Activated CD4-positive, alpha-beta T cell treated with anti-CD3 and anti-CD28 coated beads, Interleukin-2, amount 50 U/mL, for 16 hours (primary cell): ENCODE measurements around the gene CC2D2A.

Experiments used
- DNase-seq: peaks from one replicate; pipeline ENCODE4 v3.0.0-alpha.2; 2020

The CC2D2A gene

DNA sequence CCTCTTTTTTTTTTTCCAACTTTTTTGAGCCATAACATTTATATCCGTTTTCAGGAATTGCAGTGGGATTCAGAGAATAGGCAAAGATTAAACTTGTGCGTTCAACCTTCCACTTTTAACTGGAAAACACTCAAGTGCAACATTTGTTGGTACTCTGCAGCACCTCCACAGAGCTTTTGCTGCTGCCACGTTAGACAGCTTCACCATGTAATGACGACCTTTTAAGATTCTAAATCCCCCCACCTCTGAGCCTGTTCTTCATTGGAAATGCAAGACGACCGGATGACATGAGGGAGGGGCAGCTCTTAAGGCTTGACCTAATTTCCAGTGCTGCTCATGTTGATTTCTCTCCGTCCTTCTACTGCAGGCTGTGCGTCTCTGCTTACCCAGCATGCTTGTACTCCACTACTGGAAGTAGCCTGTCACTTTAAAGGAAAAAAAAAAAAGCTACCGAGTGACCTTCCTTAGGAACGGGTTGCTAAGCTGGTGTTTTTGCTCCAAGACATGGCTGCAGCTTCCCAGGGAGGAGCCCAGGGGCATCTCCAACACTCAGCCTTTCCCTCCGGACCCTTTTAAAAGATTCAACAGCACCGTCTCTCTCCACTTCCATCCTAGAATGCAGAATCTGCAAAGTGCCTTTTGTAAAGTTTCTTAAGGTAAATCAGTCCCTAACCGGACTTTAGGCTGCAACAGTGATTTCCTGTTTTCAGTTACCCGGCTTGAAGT lies at the start of gene CC2D2A:
Gene CC2D2A, plus strand, starts transcription at position 481 of the 726 bp plus-strand sequence. CDS start 6,051 bp downstream, outside the sequence.
- no peak for DNase-seq

DNA sequence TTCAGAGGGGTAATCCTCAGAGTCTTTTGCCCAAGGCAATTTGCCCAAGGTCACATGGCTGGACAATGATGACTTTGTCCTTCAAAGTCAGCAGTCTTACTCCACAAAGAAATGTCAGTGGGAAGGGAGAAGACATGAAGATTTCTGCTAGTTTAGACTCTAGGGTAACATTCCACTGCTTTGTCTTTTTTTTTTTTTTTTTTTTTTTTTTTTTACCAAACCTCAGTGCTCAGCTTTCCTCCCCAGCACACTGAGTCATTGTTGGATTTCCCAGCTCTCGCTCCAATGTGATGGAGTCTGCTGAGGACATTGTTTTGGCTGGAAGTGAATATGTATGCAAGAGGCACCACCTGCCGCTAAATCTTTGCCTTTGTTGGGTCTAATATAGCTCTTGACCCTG lies 49.0 kb upstream of the CC2D2A start:
- DNase-seq = no peak

DNA sequence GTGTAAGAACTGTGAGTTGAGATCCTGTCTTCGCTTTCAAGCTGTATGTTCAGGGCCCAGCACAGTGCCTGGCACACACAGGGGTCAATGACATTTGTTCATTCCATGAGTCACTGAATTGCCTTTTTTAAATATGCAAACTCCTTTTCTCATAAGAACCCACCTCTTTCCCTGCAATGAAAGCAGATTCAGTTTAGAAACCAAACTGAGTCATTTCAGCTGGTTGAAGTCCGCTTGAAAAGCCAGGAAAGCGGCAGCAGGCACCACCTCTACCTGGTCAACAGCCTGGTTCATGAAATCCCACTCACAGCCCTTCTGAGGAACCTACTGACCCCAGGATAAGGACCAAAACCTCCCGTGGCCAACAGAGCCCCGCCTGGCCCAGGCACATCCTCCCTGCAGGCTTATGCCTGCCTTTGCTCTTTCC lies 46.4 kb upstream of the CC2D2A start:
- peak; percentile 59 for DNase-seq

DNA sequence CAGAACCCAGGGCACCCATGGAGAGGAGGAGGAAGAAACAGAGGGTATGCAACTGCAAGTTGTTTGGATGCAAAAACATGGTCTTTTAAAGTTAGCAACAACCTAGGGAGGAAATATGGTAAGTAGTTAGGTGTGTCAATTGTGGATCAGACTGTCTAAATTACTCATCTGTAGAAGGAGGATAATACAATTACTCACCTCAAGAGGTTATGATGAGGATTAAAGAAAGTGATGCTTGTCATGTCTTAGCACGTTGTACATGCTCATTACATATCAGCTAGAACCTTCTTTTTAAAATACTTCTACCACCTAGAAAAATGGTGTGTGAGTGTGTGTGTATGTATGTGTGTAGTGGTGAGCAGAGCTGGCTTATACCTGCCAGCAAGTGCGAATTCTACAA lies 44.2 kb upstream of the CC2D2A start:
- peak; percentile 39 for DNase-seq

DNA sequence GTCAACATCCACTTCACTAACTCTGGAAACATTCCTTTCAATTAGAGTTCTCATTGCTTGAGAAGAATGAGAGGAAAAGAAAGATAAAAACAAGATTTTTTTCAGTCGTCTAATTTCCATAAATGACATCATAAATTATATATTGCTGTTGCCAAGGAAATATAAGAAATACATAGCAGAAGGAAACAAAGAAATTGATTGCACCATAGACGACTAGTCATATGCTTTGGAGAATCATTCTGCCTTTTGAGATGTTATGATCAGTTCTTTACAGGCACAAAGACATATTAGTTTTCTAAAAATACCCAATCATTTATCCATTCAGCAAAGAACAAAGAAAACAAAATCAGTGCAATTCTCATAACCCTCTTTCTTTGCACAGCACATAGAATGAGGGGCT lies 42.5 kb upstream of the CC2D2A start:
- no peak for DNase-seq

DNA sequence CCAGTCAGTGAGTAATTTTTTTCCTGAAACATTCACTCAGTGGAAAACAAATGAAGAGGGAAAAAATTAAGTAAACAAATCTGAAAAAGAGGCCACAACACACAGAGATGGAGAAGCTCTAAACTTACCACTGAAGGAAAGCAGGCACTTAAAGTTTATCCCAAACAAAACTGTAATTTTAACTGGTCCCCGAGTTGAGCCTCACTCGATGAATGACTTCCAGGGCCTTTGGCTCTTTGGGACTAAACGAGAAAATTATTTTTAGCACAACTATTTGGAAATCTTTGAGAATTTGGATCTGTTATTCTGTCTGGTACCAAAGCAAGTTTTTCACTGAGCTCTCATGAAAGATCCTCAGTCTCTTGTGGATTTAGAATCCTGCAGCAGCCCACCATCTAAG lies 42.0 kb upstream of the CC2D2A start, which contains the start of gene C1QTNF7:
Gene C1QTNF7, plus strand, starts transcription at position 333 of the 400 bp plus-strand sequence. CDS start 7,711 bp downstream, outside the sequence.
- DNase-seq = no peak

DNA sequence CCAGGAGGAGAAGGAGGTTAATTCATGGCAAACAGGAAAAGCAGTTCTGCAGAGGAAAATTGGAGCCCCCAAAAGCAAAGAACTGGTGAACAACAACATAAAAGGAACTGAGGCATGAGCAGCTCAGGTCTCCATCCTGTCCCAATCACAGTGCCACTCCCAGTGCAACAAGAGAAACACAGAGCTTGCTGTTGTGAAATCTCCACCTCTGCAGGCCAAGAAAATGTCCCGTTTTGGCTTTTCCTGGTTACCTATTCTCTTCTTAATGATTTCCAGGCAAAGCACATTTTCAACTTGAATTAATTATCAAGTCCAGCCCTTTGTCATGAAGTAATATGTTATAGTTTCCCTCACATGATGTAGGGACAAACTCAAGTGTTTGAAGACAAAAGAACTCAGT lies 41.1 kb upstream of the CC2D2A start:
- DNase-seq = no peak

DNA sequence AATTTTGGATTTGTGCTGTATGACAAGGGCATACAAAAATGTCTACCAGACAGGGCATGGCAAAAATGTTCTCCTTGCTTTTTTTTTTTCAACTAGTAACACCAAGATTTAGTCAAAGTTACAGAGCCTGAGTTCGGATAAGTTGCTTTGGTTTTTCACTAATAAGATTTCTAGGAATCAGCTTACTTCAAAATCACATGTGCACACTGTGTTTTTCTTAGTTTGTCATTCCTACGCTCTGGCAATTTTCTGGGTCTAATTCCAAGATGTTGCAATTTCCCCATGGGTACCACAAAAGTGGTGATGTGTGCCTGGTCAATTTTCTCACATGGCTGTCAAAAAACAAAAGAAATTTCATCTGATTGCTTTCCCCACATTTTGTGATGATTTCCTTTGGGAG lies 35.6 kb upstream of the CC2D2A start:
- no peak for DNase-seq

DNA sequence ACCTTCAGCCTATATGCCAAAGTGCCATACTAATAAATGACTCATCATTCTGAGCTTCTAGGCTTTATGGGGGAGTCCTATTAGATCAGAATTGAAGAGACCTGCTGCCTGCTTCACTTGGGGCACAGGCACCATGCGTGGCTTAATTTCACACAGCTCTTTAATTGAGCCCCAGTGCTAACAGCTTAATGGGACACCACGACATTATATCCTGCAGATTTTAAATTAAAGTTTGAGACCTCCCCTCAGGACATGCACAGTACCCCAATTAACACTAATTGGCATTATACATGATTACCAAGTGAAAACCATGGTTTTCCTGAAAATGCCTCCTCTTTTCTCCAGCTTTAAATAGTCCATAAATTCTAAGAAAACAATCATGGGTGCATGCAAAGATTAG lies 35.0 kb upstream of the CC2D2A start:
- DNase-seq = no peak

DNA sequence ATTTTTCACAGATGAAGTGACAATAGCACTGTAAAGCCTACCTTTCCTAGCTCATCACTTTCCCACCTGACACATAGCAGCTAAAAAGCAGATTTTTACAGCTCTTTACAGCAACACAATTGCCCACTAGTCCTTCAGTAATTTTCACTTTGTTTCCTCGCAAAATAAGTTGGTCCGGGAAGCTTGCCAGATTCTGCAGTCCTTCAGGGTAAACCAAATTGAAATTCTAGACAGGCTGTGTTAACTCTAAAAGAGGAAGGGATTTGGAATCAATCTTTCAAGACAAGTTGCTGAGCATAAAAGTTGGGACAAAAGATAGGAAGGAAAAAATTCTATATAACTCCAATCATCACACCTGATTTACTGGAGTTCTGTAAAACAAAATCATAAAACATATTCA lies 33.2 kb upstream of the CC2D2A start:
- no peak for DNase-seq

DNA sequence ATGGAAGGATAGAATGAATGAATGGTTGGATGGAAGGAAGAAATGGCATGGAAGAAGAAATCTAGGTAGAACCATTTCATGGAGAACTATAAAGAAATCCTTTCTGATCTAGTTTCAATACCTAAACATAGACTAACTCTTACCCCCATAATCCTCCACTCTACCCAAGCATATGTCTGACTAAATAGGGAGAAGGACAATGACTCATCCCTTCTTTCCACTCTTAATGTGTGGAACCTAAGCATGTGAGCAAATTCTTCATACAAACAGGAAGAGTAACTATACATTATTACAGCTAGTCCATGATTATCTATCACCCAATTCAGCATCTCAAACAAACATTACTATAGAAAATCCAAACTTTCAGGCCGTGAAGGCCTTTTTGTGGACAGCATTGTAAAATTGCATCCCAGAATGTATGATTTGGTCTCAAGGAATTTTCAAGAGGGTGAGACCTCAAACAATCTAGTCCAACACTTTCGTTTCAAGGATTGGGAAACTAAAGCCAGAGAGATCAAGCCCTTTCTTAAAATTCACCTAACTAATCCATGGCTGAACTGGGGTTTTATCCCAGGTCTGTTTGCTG lies 30.6 kb upstream of the CC2D2A start:
- no peak for DNase-seq

DNA sequence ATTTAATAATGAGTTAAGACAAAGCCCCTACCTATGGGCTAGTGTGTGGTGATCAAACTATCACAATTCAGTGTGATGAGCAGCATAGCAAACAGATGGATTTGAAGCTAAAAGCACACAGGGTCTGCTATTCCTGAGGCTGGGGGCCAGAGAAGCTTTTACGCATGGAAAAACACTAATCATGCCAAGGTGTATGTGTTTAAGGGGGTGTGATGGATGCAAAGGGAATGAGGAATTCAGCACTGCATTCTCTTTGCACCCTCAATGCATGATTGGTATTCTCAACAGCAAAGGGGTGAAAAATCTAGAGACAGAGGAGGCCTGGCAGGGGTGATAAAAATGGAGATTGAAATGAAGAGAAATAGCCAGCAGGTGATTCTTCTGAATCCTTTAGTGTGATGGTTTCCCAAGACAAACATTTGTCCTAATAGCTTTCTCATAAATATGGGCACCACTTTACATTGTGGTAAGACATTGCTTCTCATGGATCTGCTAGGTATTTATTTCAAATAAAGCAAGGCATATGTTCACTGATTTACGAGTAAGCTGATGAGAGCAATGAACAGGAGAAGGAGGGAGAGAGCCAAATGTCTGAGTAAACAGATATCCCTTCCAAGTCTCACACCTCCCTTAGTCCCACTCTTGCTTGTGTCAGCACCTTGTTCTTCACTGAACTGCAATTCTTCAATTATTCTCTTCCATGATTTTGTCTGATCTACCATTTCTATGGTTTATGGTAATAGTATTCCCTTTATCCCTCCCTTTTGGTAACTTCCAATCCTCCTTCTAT lies 26.1 kb upstream of the CC2D2A start:
- DNase-seq = no peak

DNA sequence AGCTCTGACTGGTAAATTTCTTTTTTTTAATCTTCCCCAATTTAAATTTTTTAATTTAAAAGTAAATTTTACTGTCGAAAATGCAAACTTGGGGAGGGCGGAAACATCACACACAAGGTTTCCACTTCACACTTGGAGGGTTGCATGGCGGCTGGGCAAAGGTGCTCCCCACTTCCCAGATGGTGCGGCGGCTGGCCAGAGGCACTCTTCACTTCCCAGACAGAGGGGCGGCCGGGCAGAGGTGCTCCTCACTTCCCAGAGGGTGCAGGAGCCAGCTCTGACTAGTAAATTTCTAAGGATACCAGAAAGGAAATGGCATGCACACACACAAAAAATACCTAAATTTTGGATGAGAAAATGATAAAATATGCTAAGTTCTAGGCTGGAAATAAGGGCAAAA lies 25.4 kb upstream of the CC2D2A start:
- DNase-seq = no peak

DNA sequence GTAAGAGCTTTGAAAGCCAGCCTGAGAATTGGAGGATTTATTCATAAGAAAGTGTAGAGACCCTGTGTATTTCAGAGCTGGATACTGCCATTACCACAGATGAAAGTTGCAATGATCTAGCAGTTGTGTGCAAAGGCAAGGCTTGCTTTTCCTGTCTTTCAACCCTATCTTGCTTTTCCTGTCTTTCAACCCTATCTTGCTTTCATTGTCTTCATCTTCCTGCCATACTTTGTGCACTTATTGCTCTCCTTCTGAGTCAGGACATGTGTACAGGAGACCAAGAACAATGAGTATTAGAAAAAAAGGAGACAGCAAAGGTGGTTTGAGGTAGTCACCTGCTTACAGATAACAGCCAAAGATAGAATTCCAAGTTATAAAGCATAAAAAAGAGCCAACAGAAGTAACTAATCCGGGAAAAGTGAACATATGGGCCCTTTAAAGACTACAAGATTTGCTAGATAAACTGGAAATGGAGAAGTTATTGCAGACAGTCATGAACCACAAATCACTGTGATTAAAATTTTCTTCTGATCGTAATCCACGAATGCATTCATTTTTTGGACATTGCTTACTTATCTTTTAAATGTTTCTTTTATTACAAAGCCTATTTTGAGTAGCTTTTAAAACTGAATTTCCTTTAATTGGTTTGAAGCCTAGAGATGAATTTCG lies 24.7 kb upstream of the CC2D2A start:
- no peak for DNase-seq

DNA sequence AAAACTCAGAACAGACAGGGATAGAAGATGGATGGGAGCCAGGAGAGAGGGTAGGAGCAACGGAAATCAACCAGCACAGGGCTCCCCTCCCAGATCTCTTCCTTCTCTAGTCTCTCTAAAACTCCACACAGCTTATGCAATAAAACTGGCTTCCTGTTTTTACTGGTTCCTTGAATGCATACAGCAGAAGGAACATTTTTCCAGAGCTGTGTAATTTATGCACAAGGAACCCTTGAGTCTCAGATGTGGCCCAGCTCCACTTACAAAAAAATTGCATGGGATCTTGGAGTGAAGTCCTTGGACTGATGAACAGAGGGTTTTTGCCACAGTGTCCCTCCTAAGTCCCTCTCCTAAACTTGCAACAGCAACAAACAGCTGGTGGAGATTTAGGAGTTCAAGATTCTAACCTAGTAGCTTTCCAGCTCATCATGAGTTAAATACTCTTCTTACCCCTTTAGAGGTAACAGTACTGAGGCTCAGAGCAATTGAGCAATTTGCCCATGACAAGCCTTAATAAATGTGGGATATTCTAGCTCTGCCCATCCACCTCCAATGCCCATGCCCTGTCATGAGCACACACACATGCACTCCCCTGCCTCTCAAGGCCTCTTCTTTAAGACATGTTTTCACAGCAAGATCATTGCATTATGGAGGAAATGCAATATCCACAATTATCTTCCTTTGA lies 18.4 kb upstream of the CC2D2A start:
- DNase-seq = no peak

DNA sequence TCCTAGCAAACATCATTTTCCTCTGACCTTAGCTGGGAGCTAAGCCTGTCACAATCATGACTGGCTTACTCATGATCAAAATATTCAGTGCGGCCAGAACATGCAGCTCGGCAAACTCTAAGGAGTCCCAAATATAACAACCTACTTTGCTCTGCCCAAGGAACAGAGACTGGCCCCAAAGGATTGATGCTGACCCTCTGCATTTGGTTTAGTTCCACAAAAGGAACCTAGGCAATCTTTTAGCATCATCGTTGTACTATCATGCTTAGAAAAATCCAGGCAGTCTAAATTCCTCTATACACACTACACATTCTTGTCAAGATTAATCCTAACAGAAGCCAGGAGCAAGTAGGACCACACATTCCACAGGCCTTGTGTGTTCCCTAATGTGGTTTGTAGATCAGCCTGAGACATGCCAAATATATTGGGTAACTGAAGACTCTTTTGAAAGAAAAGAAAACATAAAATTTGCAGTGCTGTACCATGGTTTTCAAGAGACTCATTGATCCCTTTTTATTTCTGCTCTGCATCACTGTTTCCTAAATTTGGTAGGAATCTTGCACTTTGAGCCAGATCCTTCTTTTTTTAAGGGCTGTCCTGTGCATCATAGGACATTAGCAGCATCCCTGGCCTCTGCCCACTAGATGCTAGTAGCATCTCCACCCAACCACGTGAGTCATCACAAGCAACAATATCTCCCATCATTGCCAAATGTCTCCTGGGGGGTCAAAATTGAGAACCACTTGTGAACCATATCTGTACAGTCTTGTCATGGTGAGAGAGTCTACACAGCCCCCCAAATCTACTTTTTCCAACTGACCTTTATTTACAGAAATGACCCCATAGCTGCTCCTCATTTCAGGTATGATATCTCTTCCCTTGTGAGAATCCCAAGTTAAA lies 17.6 kb upstream of the CC2D2A start:
- DNase-seq = no peak

DNA sequence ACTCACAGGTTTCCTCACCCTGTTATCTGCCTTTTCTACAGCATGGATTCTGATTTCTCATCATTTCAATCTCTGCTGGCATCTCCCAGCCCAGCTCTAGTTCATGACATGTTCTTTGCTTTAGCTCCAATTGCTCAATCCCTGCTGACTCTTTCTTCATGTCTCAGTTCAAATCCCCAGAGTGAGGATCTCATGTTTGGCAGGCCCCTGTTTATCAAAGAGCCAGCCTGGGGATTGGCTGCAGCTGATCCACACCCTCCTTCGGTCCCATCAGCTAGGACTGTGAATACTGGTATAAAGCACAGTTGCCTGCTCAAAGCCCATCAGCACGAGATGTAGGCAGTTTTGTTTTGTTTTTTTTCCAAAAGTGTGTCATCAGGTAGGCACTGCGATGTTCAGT lies 14.4 kb upstream of the CC2D2A start:
- no peak for DNase-seq

DNA sequence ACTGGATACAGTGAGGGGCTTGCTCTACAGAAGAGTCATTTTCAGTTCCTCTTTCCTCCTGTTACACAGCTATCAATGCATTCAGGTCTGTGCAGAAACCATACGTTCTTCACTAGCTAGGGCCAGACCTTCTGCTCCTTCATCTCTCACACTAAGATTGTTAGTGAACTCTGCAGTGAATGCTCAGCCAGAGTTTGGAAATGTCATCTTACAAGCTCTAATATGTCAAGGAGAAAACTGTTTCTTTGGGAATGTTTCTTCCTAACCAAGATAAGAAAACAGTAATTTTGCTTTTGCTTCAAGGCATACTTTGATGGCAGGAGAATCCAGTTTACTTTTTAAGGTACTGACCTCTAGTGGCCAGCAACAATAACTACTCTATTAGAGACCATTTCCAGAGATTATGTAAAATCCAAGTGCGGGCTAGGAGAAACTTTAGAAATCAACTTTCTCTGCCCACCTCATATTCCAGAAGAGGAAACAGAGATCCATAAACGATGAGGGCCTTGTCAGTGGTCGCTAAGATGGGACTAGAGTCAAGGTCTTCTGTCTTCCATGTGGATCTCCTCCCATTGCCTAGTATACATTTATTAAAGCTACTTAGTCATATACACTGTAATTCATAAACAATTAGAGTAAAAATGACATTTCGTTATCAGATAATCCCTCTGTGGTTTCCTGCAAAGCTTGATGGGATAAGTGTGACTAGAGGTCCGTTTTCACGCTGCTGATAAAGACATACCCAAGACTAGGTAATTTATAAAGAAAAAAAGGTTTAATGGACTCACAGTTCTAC lies 12.1 kb upstream of the CC2D2A start:
- DNase-seq = peak; percentile 30

DNA sequence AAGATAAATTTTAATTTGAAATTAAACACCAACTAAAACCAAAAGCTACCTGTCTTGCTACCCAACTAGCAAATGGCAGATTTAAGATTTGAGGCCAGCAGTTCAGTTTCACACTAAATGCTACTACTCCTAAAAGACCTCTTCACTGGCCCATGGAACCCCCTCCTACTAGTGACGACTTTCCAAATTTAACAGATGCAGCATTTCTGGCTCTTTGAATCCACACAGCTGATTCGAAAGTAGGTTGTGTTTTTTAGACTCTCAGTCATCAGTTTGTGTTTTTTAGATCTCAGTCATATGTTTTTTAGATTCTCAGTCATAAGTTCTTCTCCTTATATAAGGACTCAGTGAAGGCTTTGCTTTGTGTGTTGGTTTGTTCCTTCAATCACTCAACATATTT lies 11.1 kb upstream of the CC2D2A start:
- no peak for DNase-seq

DNA sequence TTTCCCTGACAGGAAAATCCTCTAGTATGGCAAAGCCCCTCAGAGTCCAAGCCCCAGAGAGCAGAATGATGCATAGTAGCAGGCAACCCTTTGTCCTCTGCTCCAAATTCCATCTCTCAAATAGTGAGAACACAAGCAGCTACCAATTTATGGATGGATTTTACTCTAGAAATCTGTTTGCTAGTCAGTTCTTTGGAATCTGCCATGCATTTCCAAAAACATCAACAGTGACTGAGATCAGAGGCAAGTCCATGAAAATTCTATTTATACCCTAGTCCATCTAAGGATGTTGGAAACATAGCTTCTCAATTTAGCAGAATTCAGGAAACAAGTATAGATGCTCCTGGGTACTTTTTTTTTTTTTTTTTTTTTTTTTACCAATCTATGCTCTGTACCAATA lies 10.0 kb upstream of the CC2D2A start:
- DNase-seq = no peak

DNA sequence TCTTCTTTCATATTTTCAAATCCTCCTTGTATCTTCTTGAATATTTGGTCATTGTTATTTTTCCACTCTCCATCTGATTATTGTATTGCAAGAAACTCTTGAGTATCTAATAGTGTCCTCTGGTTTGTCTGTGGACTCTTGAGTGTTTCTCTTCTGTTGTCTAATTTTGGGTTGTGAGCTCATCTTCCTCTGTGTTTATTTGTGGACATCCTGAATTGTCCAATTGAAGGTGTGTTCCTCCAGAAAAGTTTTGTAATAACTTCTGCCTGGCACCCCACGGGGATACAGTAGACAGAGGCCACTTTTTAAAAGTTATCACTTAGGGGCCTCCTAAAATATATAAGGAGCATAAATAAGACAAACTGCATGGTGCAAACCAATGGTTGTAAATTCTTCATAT lies 3.1 kb upstream of the CC2D2A start:
- no peak for DNase-seq
